Smooth muscle cell (in vitro differentiated cells): ENCODE measurements around the gene RUNX2. TPM values are rescaled to one million over a fixed set of nuclear protein-coding genes. Genes with fewer than 3 reads are reported as not detected.

ENCODE experiments used
- DNase-seq: peaks from one replicate; lab custom pipeline; 2025; ENCODE audit not compliant: unreplicated experiment; lab: John Stamatoyannopoulos, UW
- H2AFZ ChIP-seq: fragments of 200-600 bp; sonication (generic); 2 replicates; pipeline ENCODE4 v1.6.0; 2016; ENCODE audit warnings: antibody characterized with exemption, low read depth, mild to moderate bottlenecking
- H3F3A ChIP-seq: fragments of 200-600 bp; sonication (generic); 2 replicates; pipeline ENCODE4 v1.6.0; 2017; ENCODE audit warnings: antibody characterized with exemption, low read depth
- H3K27ac ChIP-seq: fragments of 200-600 bp; sonication (generic); 2 replicates; pipeline ENCODE4 v1.5.1; 2016; ENCODE audit warnings: low read depth, mild to moderate bottlenecking
- H3K27me3 ChIP-seq: fragments of 200-600 bp; sonication (generic); 2 replicates; pipeline ENCODE4 v1.6.1; 2016; ENCODE audit warnings: low read depth, mild to moderate bottlenecking
- H3K36me3 ChIP-seq: fragments of 200-600 bp; sonication (generic); 2 replicates; pipeline ENCODE4 v1.5.1; 2016; ENCODE audit warnings: low read depth
- H3K4me1 ChIP-seq: fragments of 200-600 bp; sonication (generic); 2 replicates; pipeline ENCODE4 v1.5.1; 2016; ENCODE audit warnings: low read depth
- H3K4me2 ChIP-seq: fragments of 200-600 bp; sonication (generic); 2 replicates; pipeline ENCODE4 v1.6.0; 2016; ENCODE audit warnings: mild to moderate bottlenecking
- H3K4me3 ChIP-seq: fragments of 200-600 bp; sonication (generic); 2 replicates; pipeline ENCODE4 v1.5.1; 2016; ENCODE audit warnings: mild to moderate bottlenecking
- H3K79me2 ChIP-seq: fragments of 200-600 bp; sonication (generic); 2 replicates; pipeline ENCODE4 v1.6.0; 2016; ENCODE audit warnings: low read depth, mild to moderate bottlenecking
- H3K9ac ChIP-seq: fragments of 200-600 bp; sonication (generic); 2 replicates; pipeline ENCODE4 v1.6.0; 2016; ENCODE audit warnings: low read depth
- H3K9me3 ChIP-seq: fragments of 200-600 bp; sonication (generic); replicated peaks from 2 replicates; pipeline ENCODE4 v1.5.1; 2016; ENCODE audit warnings: low read depth
- H4K20me1 ChIP-seq: fragments of 200-600 bp; sonication (generic); 2 replicates; pipeline ENCODE4 v1.6.0; 2016; ENCODE audit warnings: low read depth
- CTCF ChIP-seq: fragments of 200-600 bp; sonication (generic); IDR thresholded peaks from 2 replicates; pipeline ENCODE4 v1.5.1; 2017; ENCODE audit warnings: borderline replicate concordance, mild to moderate bottlenecking, antibody characterized with exemption; ENCODE audit not compliant: insufficient read depth, poor library complexity, severe bottlenecking
- WGBS: methylation state at CpG from one replicate; pipeline ENCODE4 v1.1.7; 2016; ENCODE audit warnings: low lambda C conversion rate; 5-methylcytosine and 5-hydroxymethylcytosine counted together
- polyA plus RNA-seq: library from polyadenylated mRNA; unstranded; fragments of >200 nt; fragmentation: Nextera tagmentation; extraction: Ambion mirVana; gene quantifications from 2 replicates; pipeline ENCODE4 v1.2.1, GENCODE V29; 2016
- total RNA-seq: library from RNA; depleted of rRNA; stranded (reverse); fragments of >200 nt; gene quantifications from 2 replicates; pipeline ENCODE4 v1.2.3, GENCODE V29; 2014

Gene RUNX2
- total and polyA plus RNA-seq, 2 experiments from 2014 or later: 12.5 to 16.4 TPM

GRCh38 chr6:45569210-45569945, 241.2 kb downstream of the RUNX2 start:
- Histone ChIP-seq H3K4me1 (peaks cover 23% of the 10 kb centered on the region), H3K27ac (peak overlapping the region; percentile 48), H4K20me1 (no peaks in the 10 kb centered on the region), H3K36me3 (no peaks in the 10 kb centered on the region), H3K27me3 (no peaks in the 10 kb centered on the region), H3K79me2 (no peaks in the 10 kb centered on the region), H3K4me2 (peak overlapping the region; percentile 31), H3K9me3 (no peaks in the 10 kb centered on the region), H3K4me3 (no peak overlapping the region), H3K9ac (no peak overlapping the region), H3F3A (no peaks in the 10 kb centered on the region), H2AFZ (no peak overlapping the region)
- 64% methylated on average over 6 of the region's 6 CpGs for WGBS
- no peak for DNase-seq
- no peak for TF ChIP-seq CTCF

GRCh38 chr6:45571159-45571558, 243.0 kb downstream of the RUNX2 start:
- no peak overlapping the region for H3K9ac ChIP-seq
- H3K27ac ChIP-seq: no peak overlapping the region
- no peak overlapping the region for H3K4me2 ChIP-seq
- no peaks in the 10 kb centered on the region for H3F3A ChIP-seq
- 63% methylated on average over 3 of the region's 3 CpGs for WGBS
- no peaks in the 10 kb centered on the region for H3K9me3 ChIP-seq
- DNase-seq: no peak
- H3K79me2 ChIP-seq: no peaks in the 10 kb centered on the region
- H2AFZ ChIP-seq: no peak overlapping the region
- H3K36me3 ChIP-seq: no peaks in the 10 kb centered on the region
- TF ChIP-seq CTCF: no peak
- no peaks in the 10 kb centered on the region for H3K27me3 ChIP-seq
- H3K4me3 ChIP-seq: no peak overlapping the region
- peaks cover 23% of the 10 kb centered on the region for H3K4me1 ChIP-seq
- H4K20me1 ChIP-seq: no peaks in the 10 kb centered on the region

- Histone ChIP-seq H3K9ac (no peak overlapping the region), H3K9me3 (no peaks in the 10 kb centered on the region), H4K20me1 (no peaks in the 10 kb centered on the region), H3K36me3 (no peaks in the 10 kb centered on the region), H3K27me3 (no peaks in the 10 kb centered on the region), H3K4me1 (peaks cover 10% of the 10 kb centered on the region), H3F3A (no peaks in the 10 kb centered on the region), H3K27ac (no peak overlapping the region), H3K4me3 (no peak overlapping the region), H2AFZ (no peak overlapping the region), H3K79me2 (no peaks in the 10 kb centered on the region), H3K4me2 (no peak overlapping the region)
- no peak for DNase-seq
- WGBS: 87% methylated on average over 4 of the region's 4 CpGs
- TF ChIP-seq CTCF: no peak
Observed at GRCh38 chr6:45572833-45573232, 244.7 kb downstream of the RUNX2 start.

GRCh38 chr6:45574014-45574461, 245.9 kb downstream of the RUNX2 start:
- Histone ChIP-seq H3K4me2 (no peak overlapping the region), H4K20me1 (no peaks in the 10 kb centered on the region), H3K4me1 (peaks cover 8% of the 10 kb centered on the region), H3K79me2 (no peaks in the 10 kb centered on the region), H3K36me3 (no peaks in the 10 kb centered on the region), H3K9ac (no peak overlapping the region), H3F3A (no peaks in the 10 kb centered on the region), H2AFZ (no peak overlapping the region), H3K27me3 (no peaks in the 10 kb centered on the region), H3K27ac (no peak overlapping the region), H3K4me3 (no peak overlapping the region), H3K9me3 (no peaks in the 10 kb centered on the region)
- WGBS: 96% methylated on average over 6 of the region's 6 CpGs
- TF ChIP-seq CTCF: no peak
- DNase-seq: no peak
